ENCODE data around the gene PSMB2. TPM values are rescaled to one million over a fixed set of nuclear protein-coding genes. Genes with fewer than 3 reads are reported as not detected.

PSMB2 gene
- total RNA-seq, 4 donors from 2014 or later, result 16.1 to 41.6 (median 29.0) TPM

- 75 to 88% methylated on average over 2 to 4 of the region's 4 CpGs for WGBS, 2 donors (ENCODE audit: low coverage in 1 of 2)
- Histone ChIP-seq H3K4me3 (no peak overlapping the region), H3K36me3 (no peaks in the 10 kb centered on the region), H3K4me1 (no peaks in the 10 kb centered on the region), H3K9me3 (no peaks in the 10 kb centered on the region), H3K27me3 (no peaks in the 10 kb centered on the region), H3K27ac (no peak overlapping the region)
- TF ChIP-seq POLR2A (IDR thresholded peaks at IDR 0.05), result no peak
- TF ChIP-seq EP300 (IDR thresholded peaks at IDR 0.05; ENCODE audit: low read depth), result no peak
- no peak for TF ChIP-seq POLR2AphosphoS5 (IDR thresholded peaks at IDR 0.05)
- no peak for TF ChIP-seq CTCF (IDR thresholded peaks at IDR 0.05)
- intact Hi-C loops (cut with DNase I; ENCODE audit: low total_unique reads), result no loop called here
- in situ Hi-C loops (cut with MboI; ENCODE audit: low pct_ligation_motif_present in 1 of 4, low pct_unique_long_range_greater_than_20kb in 1 of 4, low sequenced_read_pairs in 3 of 4), result loop anchor here in 1 of 4 donors (10.0 kb wide), 1 partner anchor 58 kb away; the partner anchor contains the start of gene C1orf216
- DNase-seq, result no peak
These were observed 15.5 kb upstream of the PSMB2 start for GRCh38 chr1:35656863-35657232.

GRCh38 chr1:35656148-35656862 lies 15.0 kb upstream of the PSMB2 start:
- no peak overlapping the region for H3K27ac ChIP-seq
- WGBS, 2 donors (ENCODE audit: low coverage in 1 of 2), result 76 to 100% methylated on average over 1 to 5 of the region's 5 CpGs
- no peaks in the 10 kb centered on the region for H3K27me3 ChIP-seq
- H3K4me3 ChIP-seq, result no peak overlapping the region
- no peak for DNase-seq
- TF ChIP-seq EP300 (IDR thresholded peaks at IDR 0.05; ENCODE audit: low read depth) (no peak), POLR2AphosphoS5 (IDR thresholded peaks at IDR 0.05) (no peak), CTCF (IDR thresholded peaks at IDR 0.05) (no peak), POLR2A (IDR thresholded peaks at IDR 0.05) (no peak)
- no peaks in the 10 kb centered on the region for H3K36me3 ChIP-seq
- intact Hi-C loops (cut with DNase I; ENCODE audit: low total_unique reads), result no loop called here
- in situ Hi-C loops (cut with MboI; ENCODE audit: low pct_ligation_motif_present in 1 of 4, low pct_unique_long_range_greater_than_20kb in 1 of 4, low sequenced_read_pairs in 3 of 4), result loop anchor here in 1 of 4 donors (10.0 kb wide), 1 partner anchor 58 kb away; the partner anchor contains the start of gene C1orf216
- no peaks in the 10 kb centered on the region for H3K9me3 ChIP-seq
- H3K4me1 ChIP-seq, result no peaks in the 10 kb centered on the region

- intact Hi-C loops (cut with DNase I; ENCODE audit: low total_unique reads), result no loop called here
- Histone ChIP-seq H3K27me3 (no peaks in the 10 kb centered on the region), H3K4me3 (no peak overlapping the region), H3K36me3 (no peaks in the 10 kb centered on the region), H3K27ac (no peak overlapping the region), H3K4me1 (no peaks in the 10 kb centered on the region), H3K9me3 (no peaks in the 10 kb centered on the region)
- WGBS, 2 donors (ENCODE audit: low coverage in 1 of 2), result 31% methylated on average over 1 of the region's 1 CpG; no CpG with 5 or more reads in 1 of the 2 donors
- TF ChIP-seq POLR2AphosphoS5 (IDR thresholded peaks at IDR 0.05) (no peak), POLR2A (IDR thresholded peaks at IDR 0.05) (no peak), CTCF (IDR thresholded peaks at IDR 0.05) (no peak), EP300 (IDR thresholded peaks at IDR 0.05; ENCODE audit: low read depth) (no peak)
- in situ Hi-C loops (cut with MboI; ENCODE audit: low pct_ligation_motif_present in 1 of 4, low pct_unique_long_range_greater_than_20kb in 1 of 4, low sequenced_read_pairs in 3 of 4), result loop anchor here in 1 of 4 donors (10.0 kb wide), 1 partner anchor 60 kb away; the partner anchor contains the start of gene C1orf216
- no peak for DNase-seq
These were observed 13.9 kb upstream of the PSMB2 start for GRCh38 chr1:35655196-35655595.

- 64 to 80% methylated on average over 3 of the region's 3 CpGs for WGBS, 2 donors (ENCODE audit: low coverage in 1 of 2)
- Histone ChIP-seq H3K9me3 (no peaks in the 10 kb centered on the region), H3K27me3 (peaks cover 11% of the 10 kb centered on the region), H3K4me3 (no peak overlapping the region), H3K27ac (no peak overlapping the region), H3K4me1 (no peaks in the 10 kb centered on the region), H3K36me3 (no peaks in the 10 kb centered on the region)
- TF ChIP-seq CTCF (IDR thresholded peaks at IDR 0.05), result no peak
- no peak for TF ChIP-seq POLR2AphosphoS5 (IDR thresholded peaks at IDR 0.05)
- no peak for TF ChIP-seq EP300 (IDR thresholded peaks at IDR 0.05; ENCODE audit: low read depth)
- TF ChIP-seq POLR2A (IDR thresholded peaks at IDR 0.05), result no peak
- DNase-seq, result no peak
- intact Hi-C loops (cut with DNase I; ENCODE audit: low total_unique reads) (no loop called here), in situ Hi-C loops (cut with MboI; ENCODE audit: low pct_ligation_motif_present in 1 of 4, low pct_unique_long_range_greater_than_20kb in 1 of 4, low sequenced_read_pairs in 3 of 4) (loop anchor here in 1 of 4 donors (10.0 kb wide), 1 partner anchor 64 kb away; the partner anchor contains the start of gene C1orf216)
These were observed 9.1 kb upstream of the PSMB2 start for GRCh38 chr1:35650416-35650815.
